ENCODE measurements around the gene NTHL1.

Gene NTHL1

DNA sequence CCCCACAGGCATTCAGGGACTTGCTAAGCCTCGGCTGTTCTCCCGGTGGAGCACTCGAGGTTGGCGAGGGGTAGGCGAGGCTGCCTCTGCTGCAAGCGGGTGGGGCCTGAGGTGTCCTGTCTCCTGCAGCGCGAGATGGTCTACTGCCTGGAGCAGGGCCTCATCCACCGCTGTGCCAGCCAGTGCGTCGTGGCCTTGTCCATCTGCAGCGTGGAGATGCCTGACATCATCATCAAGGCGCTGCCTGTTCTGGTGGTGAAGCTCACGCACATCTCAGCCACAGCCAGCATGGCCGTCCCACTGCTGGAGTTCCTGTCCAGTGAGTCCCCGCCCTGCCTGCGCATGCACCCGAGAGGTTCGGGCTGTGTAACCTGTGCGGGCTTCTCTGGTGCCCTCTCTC is 26.4 kb upstream of the NTHL1 start:
- DNase-seq (ENCODE audit: low read depth) = no peak
- H3K4me3 ChIP-seq (ENCODE audit: low read length) = no peak overlapping the region
- TF ChIP-seq, protein P1, sequence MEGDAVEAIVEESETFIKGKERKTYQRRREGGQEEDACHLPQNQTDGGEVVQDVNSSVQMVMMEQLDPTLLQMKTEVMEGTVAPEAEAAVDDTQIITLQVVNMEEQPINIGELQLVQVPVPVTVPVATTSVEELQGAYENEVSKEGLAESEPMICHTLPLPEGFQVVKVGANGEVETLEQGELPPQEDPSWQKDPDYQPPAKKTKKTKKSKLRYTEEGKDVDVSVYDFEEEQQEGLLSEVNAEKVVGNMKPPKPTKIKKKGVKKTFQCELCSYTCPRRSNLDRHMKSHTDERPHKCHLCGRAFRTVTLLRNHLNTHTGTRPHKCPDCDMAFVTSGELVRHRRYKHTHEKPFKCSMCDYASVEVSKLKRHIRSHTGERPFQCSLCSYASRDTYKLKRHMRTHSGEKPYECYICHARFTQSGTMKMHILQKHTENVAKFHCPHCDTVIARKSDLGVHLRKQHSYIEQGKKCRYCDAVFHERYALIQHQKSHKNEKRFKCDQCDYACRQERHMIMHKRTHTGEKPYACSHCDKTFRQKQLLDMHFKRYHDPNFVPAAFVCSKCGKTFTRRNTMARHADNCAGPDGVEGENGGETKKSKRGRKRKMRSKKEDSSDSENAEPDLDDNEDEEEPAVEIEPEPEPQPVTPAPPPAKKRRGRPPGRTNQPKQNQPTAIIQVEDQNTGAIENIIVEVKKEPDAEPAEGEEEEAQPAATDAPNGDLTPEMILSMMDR (conservative IDR thresholded peaks at IDR 0.05; ENCODE audit: low read depth, low read length) = no peak

DNA sequence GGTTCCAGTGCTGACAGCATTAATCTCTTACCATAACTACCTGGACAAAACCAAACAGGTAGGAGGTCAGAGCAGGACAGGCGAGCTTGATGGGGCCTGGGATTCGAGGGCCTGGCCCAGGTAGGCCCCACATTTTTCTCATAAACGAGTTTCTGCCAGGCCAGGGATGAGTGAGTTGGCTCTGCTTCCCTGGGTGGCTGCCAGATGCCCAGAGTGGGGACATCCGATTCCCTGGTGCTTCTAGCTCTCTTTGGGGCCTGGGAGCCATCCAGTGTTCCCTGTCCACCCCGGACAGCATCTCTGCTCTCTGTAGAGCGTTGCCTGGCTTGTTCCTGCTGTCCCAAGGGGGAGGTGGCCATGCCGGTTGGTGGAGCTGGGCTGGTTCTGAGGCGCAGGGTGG is 25.3 kb upstream of the NTHL1 start:
- no peak overlapping the region for H3K4me3 ChIP-seq (ENCODE audit: low read length)
- DNase-seq (ENCODE audit: low read depth) = no peak
- TF ChIP-seq, protein P1 (conservative IDR thresholded peaks at IDR 0.05; ENCODE audit: low read depth, low read length) = no peak

DNA sequence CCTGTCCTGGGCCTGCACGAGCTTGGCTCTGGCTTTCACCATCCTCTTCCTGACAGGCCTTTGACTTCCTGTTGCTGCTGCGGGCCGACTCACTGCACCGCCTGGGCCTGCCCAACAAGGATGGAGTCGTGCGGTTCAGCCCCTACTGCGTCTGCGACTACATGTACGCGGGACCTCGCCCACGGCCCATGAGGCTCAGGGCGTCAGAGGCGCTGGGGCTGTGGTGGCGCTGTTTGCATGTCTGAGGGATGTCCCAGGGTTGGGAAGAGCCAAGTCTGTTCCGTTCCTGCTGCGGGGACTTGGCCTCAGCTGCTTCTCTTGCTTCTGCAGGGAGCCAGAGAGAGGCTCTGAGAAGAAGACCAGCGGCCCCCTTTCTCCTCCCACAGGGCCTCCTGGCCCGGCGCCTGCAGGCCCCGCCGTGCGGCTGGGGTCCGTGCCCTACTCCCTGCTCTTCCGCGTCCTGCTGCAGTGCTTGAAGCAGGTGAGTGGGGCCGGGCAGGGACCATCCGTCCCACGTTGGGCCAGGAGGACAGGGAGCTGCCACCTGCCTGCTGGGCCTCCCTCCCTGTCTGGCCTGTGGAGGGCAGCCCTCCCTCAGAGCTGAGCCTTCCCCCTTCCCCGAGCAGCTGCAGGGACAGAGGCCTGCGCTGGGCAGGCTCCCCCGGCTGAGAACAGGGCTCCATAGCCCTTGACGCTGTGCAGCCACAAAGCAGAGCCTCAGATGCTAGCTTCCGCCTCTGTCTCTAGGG is 24.0 kb upstream of the NTHL1 start:
- TF ChIP-seq, protein P1 (conservative IDR thresholded peaks at IDR 0.05; ENCODE audit: low read depth, low read length) = no peak
- no peak for DNase-seq (ENCODE audit: low read depth)
- no peak overlapping the region for H3K4me3 ChIP-seq (ENCODE audit: low read length)

DNA sequence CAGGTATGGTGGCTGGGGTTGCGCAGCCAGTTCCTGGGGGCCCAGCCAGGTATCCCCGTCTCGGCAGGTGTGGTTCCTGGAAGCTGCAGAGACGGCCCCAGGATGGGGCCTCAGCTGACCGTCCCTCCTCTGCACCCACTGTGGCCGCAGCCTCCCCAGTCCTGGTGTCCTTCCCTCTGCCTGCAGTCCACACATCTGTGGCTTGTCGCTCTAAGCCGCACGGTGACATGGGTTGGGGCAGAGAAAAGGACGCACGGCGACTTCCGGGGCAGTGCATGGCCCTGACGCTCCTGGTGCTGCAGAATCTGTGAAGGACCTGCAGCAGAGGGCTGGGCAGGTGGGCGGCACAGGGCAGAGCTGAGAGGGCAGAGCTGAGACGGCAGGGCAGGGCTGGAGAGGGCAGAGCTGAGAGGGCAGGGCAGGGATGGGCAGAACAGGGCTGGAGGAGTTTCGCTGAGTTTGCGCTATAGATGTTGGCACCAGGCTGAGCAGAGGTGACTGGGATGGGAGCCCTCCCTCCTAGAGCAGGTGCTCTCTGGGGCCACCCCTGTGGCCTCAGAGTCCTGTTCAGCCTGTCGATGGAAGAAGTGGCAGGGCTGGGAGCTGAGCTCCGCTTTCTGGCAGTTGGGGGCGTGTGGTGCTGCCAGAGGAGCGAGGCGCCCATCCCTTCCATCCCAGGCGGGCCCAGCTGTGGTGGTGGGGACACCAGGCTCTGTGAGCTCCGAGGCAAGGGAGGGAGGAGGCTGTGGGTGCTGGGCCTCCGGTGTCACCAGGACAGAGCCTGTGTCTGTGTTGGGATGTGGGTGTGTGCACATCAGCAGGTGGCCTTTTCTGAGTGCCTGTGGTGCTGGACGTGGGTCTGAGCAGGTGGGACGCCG is 23.2 kb upstream of the NTHL1 start:
- TF ChIP-seq, protein P1 (conservative IDR thresholded peaks at IDR 0.05; ENCODE audit: low read depth, low read length) = no peak
- H3K4me3 ChIP-seq (ENCODE audit: low read length) = no peak overlapping the region
- DNase-seq (ENCODE audit: low read depth) = no peak

DNA sequence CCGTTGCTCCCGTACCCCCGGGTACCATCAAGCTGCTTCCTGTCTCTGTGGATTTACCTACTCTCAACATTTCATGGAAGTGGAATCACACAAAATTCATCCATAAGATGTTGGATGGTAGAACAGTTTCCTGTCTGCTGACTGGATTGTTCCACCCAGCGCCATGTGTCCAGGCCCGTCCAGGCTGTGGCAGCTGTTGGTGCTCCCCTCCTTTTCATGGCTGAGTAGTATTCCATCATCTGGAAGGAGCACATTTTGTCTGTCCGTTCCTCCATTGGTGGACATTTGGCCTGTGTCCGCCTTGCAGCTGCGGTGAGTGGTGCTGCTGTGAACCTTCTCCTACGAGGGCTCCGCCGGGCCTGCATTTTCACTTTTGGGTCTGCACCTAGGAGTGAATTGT is 18.5 kb upstream of the NTHL1 start:
- no peak for DNase-seq (ENCODE audit: low read depth)
- H3K4me3 ChIP-seq (ENCODE audit: low read length) = no peak overlapping the region
- TF ChIP-seq, protein P1 (conservative IDR thresholded peaks at IDR 0.05; ENCODE audit: low read depth, low read length) = no peak

DNA sequence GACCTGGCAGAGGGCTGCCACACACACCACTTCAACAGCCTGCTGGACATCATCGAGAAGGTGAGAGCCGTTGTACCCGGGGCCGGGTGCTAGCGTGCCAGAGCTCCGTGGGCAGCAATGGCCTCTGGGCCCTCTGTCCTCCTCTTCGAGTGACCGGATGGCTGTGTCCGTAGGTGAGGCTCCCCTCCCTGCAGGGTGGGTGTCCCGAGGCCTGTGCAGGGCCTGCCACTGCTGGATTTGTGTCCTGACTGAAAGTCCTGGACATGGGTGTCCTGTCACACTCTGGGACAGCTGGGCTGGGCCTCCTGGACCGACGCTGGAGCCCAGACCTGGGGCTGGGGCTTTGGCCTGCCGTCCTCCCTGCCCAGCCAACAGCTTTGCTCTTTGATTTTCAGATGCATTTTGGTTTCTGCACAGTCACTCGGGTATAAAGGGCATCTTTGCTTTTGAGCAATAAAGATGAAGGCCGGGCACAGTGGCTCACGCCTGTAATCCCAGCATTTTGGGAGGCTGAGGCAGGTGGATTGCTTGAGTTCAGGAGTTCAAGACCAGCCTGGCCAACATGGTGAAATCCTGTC is 16.8 kb upstream of the NTHL1 start:
- no peak for DNase-seq (ENCODE audit: low read depth)
- TF ChIP-seq, protein P1 (conservative IDR thresholded peaks at IDR 0.05; ENCODE audit: low read depth, low read length) = no peak
- H3K4me3 ChIP-seq (ENCODE audit: low read length) = no peak overlapping the region
